ENCODE measurements around the gene APOL1. TPM values are rescaled to one million over a fixed set of nuclear protein-coding genes. Genes with fewer than 3 reads are reported as not detected.

The APOL1 gene
- total and polyA plus RNA-seq, 10 of the 15 experiments (the other 5 are each of a cell fraction or from before 2014, with no cell fraction given) = 9.0 to 42.0 (median 17.6) TPM

GRCh38 chr22:36301384-36301828, 48.5 kb downstream of the APOL1 start (continued):
- TF ChIP-seq FOXK2 (IDR thresholded peaks at IDR 0.05) (no peak), ASH2L (IDR thresholded peaks at IDR 0.05; ENCODE audit: borderline replicate concordance, low read depth) (no peak), RAD51 (IDR thresholded peaks at IDR 0.05) (no peak), BACH1 (IDR thresholded peaks at IDR 0.05; ENCODE audit: borderline replicate concordance) (0 out of 2 replicates have a peak, but pooled peaks have one; percentile 17), HDGF (IDR thresholded peaks at IDR 0.05) (peak; percentile 73; the same call in 1 of the 2 replicates), RAD21 (IDR thresholded peaks at IDR 0.05; ENCODE audit: insufficient read depth, low read depth, low read length) (peak; percentile 78), SMARCA5 (IDR thresholded peaks at IDR 0.05) (peak; percentile 49; the same call in 1 of the 2 replicates), PML (IDR thresholded peaks at IDR 0.05; ENCODE audit: low read length) (no peak), SKIL (IDR thresholded peaks at IDR 0.05; ENCODE audit: low read depth, poor library complexity, severe bottlenecking) (no peak), SIX5 (IDR thresholded peaks at IDR 0.05; ENCODE audit: low read depth, low read length, severe bottlenecking) (no peak), POLR2A (IDR thresholded peaks at IDR 0.05; ENCODE audit: low read depth, low read length) (peak; percentile 69), SUZ12 (IDR thresholded peaks at IDR 0.05; ENCODE audit: unreplicated experiment) (no peak), RELA (IDR thresholded peaks at IDR 0.05; ENCODE audit: borderline replicate concordance, partially characterized antibody) (no peak), SREBF2 (IDR thresholded peaks at IDR 0.05; ENCODE audit: low read length) (no peak), GATAD2B (conservative IDR thresholded peaks at IDR 0.05; ENCODE audit: low read depth) (0 out of 2 replicates have a peak, but pooled peaks have one; percentile 39), BHLHE40 (IDR thresholded peaks at IDR 0.05; ENCODE audit: borderline replicate concordance in 1 of 2, low read depth in 2 of 2, low read length in 1 of 2) (peak; percentile 28 to 47; a peak in 1 of 4 replicates), IRF4 (IDR thresholded peaks at IDR 0.05; ENCODE audit: low read depth, low read length) (0 out of 2 replicates have a peak, but pooled peaks have one; percentile 27), YY1 (IDR thresholded peaks at IDR 0.05; ENCODE audit: low read depth, low read length) (peak; percentile 33; the same call in 1 of the 2 replicates), NR2F1 (conservative IDR thresholded peaks at IDR 0.05) (0 out of 2 replicates have a peak, but pooled peaks have one; percentile 26), FOXM1 (IDR thresholded peaks at IDR 0.05; ENCODE audit: low read depth, low read length) (peak; percentile 27; the same call in 1 of the 2 replicates)
- TF ChIP-seq, protein P1, sequence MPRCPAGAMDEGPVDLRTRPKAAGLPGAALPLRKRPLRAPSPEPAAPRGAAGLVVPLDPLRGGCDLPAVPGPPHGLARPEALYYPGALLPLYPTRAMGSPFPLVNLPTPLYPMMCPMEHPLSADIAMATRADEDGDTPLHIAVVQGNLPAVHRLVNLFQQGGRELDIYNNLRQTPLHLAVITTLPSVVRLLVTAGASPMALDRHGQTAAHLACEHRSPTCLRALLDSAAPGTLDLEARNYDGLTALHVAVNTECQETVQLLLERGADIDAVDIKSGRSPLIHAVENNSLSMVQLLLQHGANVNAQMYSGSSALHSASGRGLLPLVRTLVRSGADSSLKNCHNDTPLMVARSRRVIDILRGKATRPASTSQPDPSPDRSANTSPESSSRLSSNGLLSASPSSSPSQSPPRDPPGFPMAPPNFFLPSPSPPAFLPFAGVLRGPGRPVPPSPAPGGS (IDR thresholded peaks at IDR 0.05; ENCODE audit: borderline replicate concordance, insufficient read depth, low read depth, low read length, poor library complexity, severe bottlenecking) = no peak
- TF ChIP-seq, protein P2, sequence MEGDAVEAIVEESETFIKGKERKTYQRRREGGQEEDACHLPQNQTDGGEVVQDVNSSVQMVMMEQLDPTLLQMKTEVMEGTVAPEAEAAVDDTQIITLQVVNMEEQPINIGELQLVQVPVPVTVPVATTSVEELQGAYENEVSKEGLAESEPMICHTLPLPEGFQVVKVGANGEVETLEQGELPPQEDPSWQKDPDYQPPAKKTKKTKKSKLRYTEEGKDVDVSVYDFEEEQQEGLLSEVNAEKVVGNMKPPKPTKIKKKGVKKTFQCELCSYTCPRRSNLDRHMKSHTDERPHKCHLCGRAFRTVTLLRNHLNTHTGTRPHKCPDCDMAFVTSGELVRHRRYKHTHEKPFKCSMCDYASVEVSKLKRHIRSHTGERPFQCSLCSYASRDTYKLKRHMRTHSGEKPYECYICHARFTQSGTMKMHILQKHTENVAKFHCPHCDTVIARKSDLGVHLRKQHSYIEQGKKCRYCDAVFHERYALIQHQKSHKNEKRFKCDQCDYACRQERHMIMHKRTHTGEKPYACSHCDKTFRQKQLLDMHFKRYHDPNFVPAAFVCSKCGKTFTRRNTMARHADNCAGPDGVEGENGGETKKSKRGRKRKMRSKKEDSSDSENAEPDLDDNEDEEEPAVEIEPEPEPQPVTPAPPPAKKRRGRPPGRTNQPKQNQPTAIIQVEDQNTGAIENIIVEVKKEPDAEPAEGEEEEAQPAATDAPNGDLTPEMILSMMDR (IDR thresholded peaks at IDR 0.05 in 2 of 3, conservative IDR thresholded peaks at IDR 0.05 in 1 of 3; ENCODE audit: control insufficient read depth in 2 of 3, extremely low read depth in 1 of 3, insufficient read depth in 1 of 3, low read depth in 3 of 3, low read length in 3 of 3) = peak; percentile 92 to 95 (median 92)
- TF ChIP-seq, protein P3, sequence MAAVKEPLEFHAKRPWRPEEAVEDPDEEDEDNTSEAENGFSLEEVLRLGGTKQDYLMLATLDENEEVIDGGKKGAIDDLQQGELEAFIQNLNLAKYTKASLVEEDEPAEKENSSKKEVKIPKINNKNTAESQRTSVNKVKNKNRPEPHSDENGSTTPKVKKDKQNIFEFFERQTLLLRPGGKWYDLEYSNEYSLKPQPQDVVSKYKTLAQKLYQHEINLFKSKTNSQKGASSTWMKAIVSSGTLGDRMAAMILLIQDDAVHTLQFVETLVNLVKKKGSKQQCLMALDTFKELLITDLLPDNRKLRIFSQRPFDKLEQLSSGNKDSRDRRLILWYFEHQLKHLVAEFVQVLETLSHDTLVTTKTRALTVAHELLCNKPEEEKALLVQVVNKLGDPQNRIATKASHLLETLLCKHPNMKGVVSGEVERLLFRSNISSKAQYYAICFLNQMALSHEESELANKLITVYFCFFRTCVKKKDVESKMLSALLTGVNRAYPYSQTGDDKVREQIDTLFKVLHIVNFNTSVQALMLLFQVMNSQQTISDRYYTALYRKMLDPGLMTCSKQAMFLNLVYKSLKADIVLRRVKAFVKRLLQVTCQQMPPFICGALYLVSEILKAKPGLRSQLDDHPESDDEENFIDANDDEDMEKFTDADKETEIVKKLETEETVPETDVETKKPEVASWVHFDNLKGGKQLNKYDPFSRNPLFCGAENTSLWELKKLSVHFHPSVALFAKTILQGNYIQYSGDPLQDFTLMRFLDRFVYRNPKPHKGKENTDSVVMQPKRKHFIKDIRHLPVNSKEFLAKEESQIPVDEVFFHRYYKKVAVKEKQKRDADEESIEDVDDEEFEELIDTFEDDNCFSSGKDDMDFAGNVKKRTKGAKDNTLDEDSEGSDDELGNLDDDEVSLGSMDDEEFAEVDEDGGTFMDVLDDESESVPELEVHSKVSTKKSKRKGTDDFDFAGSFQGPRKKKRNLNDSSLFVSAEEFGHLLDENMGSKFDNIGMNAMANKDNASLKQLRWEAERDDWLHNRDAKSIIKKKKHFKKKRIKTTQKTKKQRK (IDR thresholded peaks at IDR 0.05; ENCODE audit: low read depth, low read length) = no peak
